Activated CD8-positive, alpha-beta T cell treated with anti-CD3 and anti-CD28 coated beads for 36 hours (primary cell): Measurements from ENCODE around the gene RBM27. TPM values are rescaled to one million over a fixed set of nuclear protein-coding genes. Genes with fewer than 3 reads are reported as not detected.

Experiments used
- ATAC-seq: fragments of 200-7000 bp; cut with Tn5 transposase; one replicate; pipeline ENCODE4 v1.10.0; 2021; ENCODE audit warnings: mild to moderate bottlenecking, moderate library complexity
- CTCF ChIA-PET: fragments of 350-600 bp; sonication (Branson Sonifier 250); formaldehyde crosslinking; loops from one replicate; lab custom pipeline; 2021; ENCODE audit warnings: antibody characterized with exemption; lab: Charles Lee
- POLR2A ChIA-PET: fragments of 350-600 bp; sonication (Branson Sonifier 250); formaldehyde crosslinking; loops from one replicate; lab custom pipeline; 2021; ENCODE audit warnings: antibody characterized with exemption; lab: Charles Lee
- DNase-seq: peaks from one replicate; pipeline ENCODE4 v3.0.0-alpha.2; 2020
- H3K27ac Mint-ChIP-seq: one replicate; pipeline ENCODE4 v1.8.0; 2021; ENCODE audit warnings: mild to moderate bottlenecking, mixed read lengths
- H3K27me3 Mint-ChIP-seq: one replicate; pipeline ENCODE4 v1.8.0; 2021; ENCODE audit warnings: mixed read lengths
- H3K36me3 Mint-ChIP-seq: one replicate; pipeline ENCODE4 v1.8.0; 2021; ENCODE audit warnings: low read depth, mixed read lengths
- H3K4me1 Mint-ChIP-seq: one replicate; pipeline ENCODE4 v1.8.0; 2021; ENCODE audit warnings: low read depth, mixed read lengths
- H3K4me3 Mint-ChIP-seq: one replicate; pipeline ENCODE4 v1.8.0; 2021; ENCODE audit warnings: mild to moderate bottlenecking, moderate library complexity, mixed read lengths
- H3K9me3 Mint-ChIP-seq: one replicate; pipeline ENCODE4 v1.8.0; 2021; ENCODE audit warnings: mixed read lengths
- CTCF ChIP-seq: fragments of 200-600 bp; IDR thresholded peaks from one replicate; pipeline ENCODE4 v1.8.0; 2022; ENCODE audit warnings: antibody characterized with exemption, mild to moderate bottlenecking
- intact Hi-C: fragments of 100-400 bp; cut with micrococcal nuclease; formaldehyde crosslinking; loops from one replicate; pipeline ENCODE4 v1.10.0; 2022
- total RNA-seq, 2 experiments: library from RNA; stranded (reverse); gene quantifications; one replicate each; pipeline ENCODE4 v1.2.3, GENCODE V29; 2021

RBM27 gene
- total RNA-seq, 2 experiments from 2014 or later: 29.1 to 29.3 TPM

DNA sequence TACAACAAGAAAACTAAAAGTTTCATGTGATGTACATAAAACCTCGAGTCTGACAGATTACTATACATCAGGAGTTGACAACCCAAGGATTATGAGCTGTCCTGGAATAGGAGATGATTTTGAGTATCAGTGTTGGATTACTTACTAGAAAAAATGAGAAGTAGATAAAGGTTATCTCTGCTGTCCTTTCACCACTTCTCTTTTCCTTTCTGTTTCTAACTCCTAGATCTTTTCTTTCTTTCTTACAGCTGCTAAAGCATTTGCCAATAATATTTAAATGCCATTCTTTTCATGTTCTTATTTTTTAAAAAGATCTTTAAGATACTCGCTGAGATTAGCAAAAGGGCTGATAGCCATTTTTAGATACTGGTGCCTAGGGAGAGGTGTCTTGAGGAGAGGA, 14.8 kb downstream of the RBM27 start:
- intact Hi-C loops: no loop called here
- ATAC-seq (no peak), DNase-seq (no peak)
- H3K27ac Mint-ChIP-seq: no peak overlapping the region
- CTCF ChIA-PET: no interaction called here
- no peak overlapping the region for H3K4me3 Mint-ChIP-seq
- no peaks in the 10 kb centered on the region for H3K27me3 Mint-ChIP-seq
- H3K36me3 Mint-ChIP-seq: peaks cover 21% of the 10 kb centered on the region
- TF ChIP-seq CTCF: no peak
- H3K9me3 Mint-ChIP-seq: no peaks in the 10 kb centered on the region
- POLR2A ChIA-PET: no interaction called here
- H3K4me1 Mint-ChIP-seq: peaks cover 42% of the 10 kb centered on the region

DNA sequence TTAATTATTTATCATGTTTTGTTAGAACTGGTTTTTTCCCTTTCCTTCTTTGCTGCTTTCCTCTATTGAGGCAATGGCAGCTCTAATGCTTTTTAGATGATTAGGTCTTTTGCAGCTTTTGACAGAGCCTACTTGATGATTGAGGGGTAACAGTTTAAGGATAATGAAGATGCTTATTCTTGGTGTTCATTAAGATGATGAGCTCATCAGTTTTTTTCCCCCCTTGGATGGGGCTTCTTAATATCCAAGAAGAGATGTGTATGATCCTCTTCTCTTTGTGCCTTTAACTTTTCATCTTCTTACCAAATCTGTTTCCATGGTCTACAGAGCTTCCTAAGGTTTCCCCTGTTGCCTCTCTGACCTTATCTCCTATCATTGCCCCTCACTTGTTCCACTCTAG, 15.8 kb downstream of the RBM27 start:
- Mint-ChIP-seq H3K27ac (no peak overlapping the region), H3K36me3 (peaks cover 26% of the 10 kb centered on the region), H3K4me1 (peaks cover 39% of the 10 kb centered on the region), H3K9me3 (no peaks in the 10 kb centered on the region), H3K27me3 (no peaks in the 10 kb centered on the region), H3K4me3 (no peak overlapping the region)
- TF ChIP-seq CTCF: no peak
- DNase-seq (no peak), ATAC-seq (no peak)
- POLR2A ChIA-PET: interaction anchor here (0.5 kb wide), 1 partner anchor 8 kb away, joined by 3 read pairs; no protein-coding TSS in a partner anchor
- intact Hi-C loops: no loop called here
- CTCF ChIA-PET: interaction anchor here (1.0 kb wide), 1 partner anchor 60 kb away, joined by 3 read pairs; no protein-coding TSS in a partner anchor

DNA sequence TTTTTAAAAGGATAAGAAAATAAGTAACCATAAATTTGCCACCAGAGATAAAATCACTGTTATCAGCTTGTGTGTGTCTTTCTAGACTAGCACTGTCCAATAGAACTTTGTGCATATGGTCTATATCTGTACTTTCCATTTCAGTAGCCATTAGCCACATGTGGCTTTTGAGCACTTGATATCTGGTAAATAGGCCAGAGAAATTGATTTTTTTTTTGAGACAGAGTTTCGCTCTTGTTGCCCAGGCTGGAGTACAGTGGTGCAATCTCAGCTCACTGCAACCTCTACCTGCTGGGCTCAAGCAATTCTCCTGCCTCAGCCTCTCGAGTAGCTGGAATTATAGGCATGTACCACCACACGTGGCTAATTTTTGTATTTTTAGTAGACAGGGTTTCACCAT, 17.8 kb downstream of the RBM27 start:
- no peak for TF ChIP-seq CTCF
- ChIA-PET POLR2A (interaction anchor here (2.1 kb wide), 1 partner anchor 9 kb away, joined by 6 read pairs; no protein-coding TSS in a partner anchor), CTCF (interaction anchor here (0.9 to 1.2 kb wide), 2 partner anchors 13 to 16 kb away, joined by 3 to 4 read pairs; no protein-coding TSS in a partner anchor)
- ATAC-seq (no peak), DNase-seq (no peak)
- no peak overlapping the region for H3K27ac Mint-ChIP-seq
- H3K4me1 Mint-ChIP-seq: peaks cover 27% of the 10 kb centered on the region
- no peak overlapping the region for H3K4me3 Mint-ChIP-seq
- H3K36me3 Mint-ChIP-seq: peaks cover 23% of the 10 kb centered on the region
- H3K27me3 Mint-ChIP-seq: no peaks in the 10 kb centered on the region
- intact Hi-C loops: no loop called here
- H3K9me3 Mint-ChIP-seq: no peaks in the 10 kb centered on the region

DNA sequence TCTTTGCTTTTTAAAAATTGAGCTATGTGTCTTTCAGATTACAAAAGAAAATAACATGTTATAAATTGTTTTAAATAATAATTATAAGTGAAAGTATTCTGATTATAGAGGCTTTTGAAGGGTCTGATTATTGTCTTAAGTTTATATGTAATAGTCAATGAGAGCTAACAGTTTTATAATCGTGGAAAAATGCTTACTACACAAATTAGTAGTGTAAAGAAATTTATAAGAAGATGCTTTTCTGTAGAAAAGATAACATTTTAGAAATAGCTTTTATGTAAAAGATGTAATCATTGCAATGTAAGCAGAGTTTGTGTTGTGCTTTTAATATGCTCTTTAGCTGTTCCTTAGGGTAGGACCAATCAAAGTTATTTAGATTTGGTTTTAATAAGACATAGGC, 18.6 kb downstream of the RBM27 start:
- H3K27ac Mint-ChIP-seq: no peak overlapping the region
- no peak for TF ChIP-seq CTCF
- POLR2A ChIA-PET: interaction anchor here (2.1 kb wide), 1 partner anchor 8 kb away, joined by 6 read pairs; no protein-coding TSS in a partner anchor
- CTCF ChIA-PET: interaction anchor here (0.9 to 1.2 kb wide), 3 partner anchors 14 to 31 kb away, joined by 3 to 4 read pairs (median 4); no protein-coding TSS in a partner anchor
- H3K36me3 Mint-ChIP-seq: peaks cover 25% of the 10 kb centered on the region
- DNase-seq (no peak), ATAC-seq (no peak)
- no peaks in the 10 kb centered on the region for H3K9me3 Mint-ChIP-seq
- no peak overlapping the region for H3K4me3 Mint-ChIP-seq
- intact Hi-C loops: no loop called here
- H3K4me1 Mint-ChIP-seq: peaks cover 25% of the 10 kb centered on the region
- no peaks in the 10 kb centered on the region for H3K27me3 Mint-ChIP-seq

DNA sequence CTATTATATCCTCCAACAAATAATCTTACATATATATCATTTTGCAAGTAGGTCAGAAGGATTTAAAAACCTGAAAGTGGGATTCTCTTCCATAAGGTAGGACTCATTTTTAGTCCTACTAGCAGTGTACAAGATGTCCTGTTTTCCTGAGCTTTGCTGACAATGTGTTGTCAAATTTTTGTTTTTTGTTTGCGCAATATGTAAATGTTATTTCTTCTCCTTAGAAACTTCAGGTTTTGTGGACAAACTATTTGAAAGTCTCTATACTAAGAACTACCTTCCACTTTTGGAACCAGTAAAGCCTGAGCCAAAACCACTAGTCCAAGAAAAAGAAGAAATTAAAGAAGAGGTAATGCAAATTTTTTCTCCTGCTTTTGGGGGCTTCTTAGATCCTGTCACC, 19.8 kb downstream of the RBM27 start:
- no peak for ATAC-seq
- DNase-seq: no peak
- ChIA-PET POLR2A (no interaction called here), CTCF (no interaction called here)
- Mint-ChIP-seq H3K27me3 (no peaks in the 10 kb centered on the region), H3K9me3 (no peaks in the 10 kb centered on the region), H3K27ac (no peak overlapping the region), H3K36me3 (peaks cover 26% of the 10 kb centered on the region), H3K4me3 (no peak overlapping the region), H3K4me1 (peaks cover 15% of the 10 kb centered on the region)
- intact Hi-C loops: no loop called here
- TF ChIP-seq CTCF: no peak
